Memory B cell (primary cell): ENCODE measurements around the gene HMCN2.
A peak's percentile ranks its signal among the peaks of the same experiment; 100 is the strongest.

Experiments used
- ATAC-seq: fragments of 150-1000 bp; cut with Tn5 transposase; 2 replicates; pipeline ENCODE4 v1.10.0; 2021; ENCODE audit warnings: low read depth, mild to moderate bottlenecking, moderate library complexity
- DNase-seq, 2 donors: peaks; one replicate each; pipeline ENCODE4 v3.0.0; 2022; ENCODE audit warnings: low spot score in 2 of 2
- H3K27ac Mint-ChIP-seq: one replicate; pipeline ENCODE4 v1.8.0; 2022; ENCODE audit warnings: mild to moderate bottlenecking, moderate library complexity, mixed read lengths
- H3K27me3 Mint-ChIP-seq: one replicate; pipeline ENCODE4 v1.8.0; 2022; ENCODE audit warnings: mixed read lengths
- H3K36me3 Mint-ChIP-seq: one replicate; pipeline ENCODE4 v1.8.0; 2022; ENCODE audit warnings: mild to moderate bottlenecking, mixed read lengths
- H3K4me1 Mint-ChIP-seq: one replicate; pipeline ENCODE4 v1.8.0; 2022; ENCODE audit warnings: mixed read lengths
- H3K4me3 Mint-ChIP-seq: one replicate; pipeline ENCODE4 v1.8.0; 2022; ENCODE audit warnings: mild to moderate bottlenecking, moderate library complexity, mixed read lengths
- H3K9me3 Mint-ChIP-seq: one replicate; pipeline ENCODE4 v1.8.0; 2022; ENCODE audit warnings: mixed read lengths

Gene HMCN2

GRCh38 chr9:130265431-130266235, at the start of gene HMCN2:
Gene HMCN2 (plus strand): TSS chr9:130265760. CDS start chr9:130265879, 119 bp downstream.
- peak within 1 kb of the TSS; percentile 24 for H3K4me3 Mint-ChIP-seq
- peaks cover 31% of the 10 kb centered on the region for H3K27me3 Mint-ChIP-seq
- H3K27ac Mint-ChIP-seq: no peak within 1 kb of the TSS
- no peaks in the 10 kb centered on the region for H3K9me3 Mint-ChIP-seq
- H3K4me1 Mint-ChIP-seq: peaks cover 6% of the 10 kb centered on the region
- DNase-seq (no peak), ATAC-seq (no peak)
- no peaks in the 10 kb centered on the region for H3K36me3 Mint-ChIP-seq

- ATAC-seq (no peak), DNase-seq (no peak)
- H3K9me3 Mint-ChIP-seq: no peaks in the 10 kb centered on the region
- H3K4me3 Mint-ChIP-seq: no peak overlapping the region
- peaks cover 12% of the 10 kb centered on the region for H3K27me3 Mint-ChIP-seq
- no peak overlapping the region for H3K27ac Mint-ChIP-seq
- H3K4me1 Mint-ChIP-seq: no peaks in the 10 kb centered on the region
- no peaks in the 10 kb centered on the region for H3K36me3 Mint-ChIP-seq
These were observed 47.7 kb upstream of the HMCN2 start for GRCh38 chr9:130217838-130218237.

- DNase-seq (no peak), ATAC-seq (no peak)
- Mint-ChIP-seq H3K4me3 (no peak overlapping the region), H3K9me3 (no peaks in the 10 kb centered on the region), H3K4me1 (no peaks in the 10 kb centered on the region), H3K27ac (no peak overlapping the region), H3K36me3 (no peaks in the 10 kb centered on the region), H3K27me3 (peaks cover 8% of the 10 kb centered on the region)
These were observed 45.9 kb upstream of the HMCN2 start for GRCh38 chr9:130219661-130220096.

GRCh38 chr9:130220352-130220751, 45.2 kb upstream of the HMCN2 start:
- Mint-ChIP-seq H3K27me3 (peaks cover 7% of the 10 kb centered on the region), H3K36me3 (no peaks in the 10 kb centered on the region), H3K9me3 (no peaks in the 10 kb centered on the region), H3K4me3 (no peak overlapping the region), H3K27ac (no peak overlapping the region), H3K4me1 (no peaks in the 10 kb centered on the region)
- ATAC-seq (no peak), DNase-seq (no peak)

GRCh38 chr9:130222833-130223232, 42.7 kb upstream of the HMCN2 start:
- Mint-ChIP-seq H3K27ac (no peak overlapping the region), H3K4me1 (no peaks in the 10 kb centered on the region), H3K4me3 (no peak overlapping the region), H3K36me3 (no peaks in the 10 kb centered on the region), H3K9me3 (peaks cover 2% of the 10 kb centered on the region), H3K27me3 (peaks cover 5% of the 10 kb centered on the region)
- ATAC-seq (no peak), DNase-seq (no peak)

- peaks cover 3% of the 10 kb centered on the region for H3K27me3 Mint-ChIP-seq
These were observed 40.5 kb upstream of the HMCN2 start for GRCh38 chr9:130225071-130225470.

GRCh38 chr9:130225586-130225985, 40.0 kb upstream of the HMCN2 start:
- DNase-seq: no peak
- Mint-ChIP-seq H3K9me3 (peaks cover 2% of the 10 kb centered on the region), H3K36me3 (no peaks in the 10 kb centered on the region), H3K4me3 (no peak overlapping the region), H3K4me1 (no peaks in the 10 kb centered on the region), H3K27me3 (peaks cover 3% of the 10 kb centered on the region), H3K27ac (no peak overlapping the region)
- no peak for ATAC-seq

More at GRCh38 chr9:130225071-130225470, 40.5 kb upstream of the HMCN2 start:
- ATAC-seq (no peak), DNase-seq (no peak)
- peaks cover 2% of the 10 kb centered on the region for H3K9me3 Mint-ChIP-seq
- H3K27ac Mint-ChIP-seq: no peak overlapping the region
- no peak overlapping the region for H3K4me3 Mint-ChIP-seq
- no peaks in the 10 kb centered on the region for H3K4me1 Mint-ChIP-seq
- H3K36me3 Mint-ChIP-seq: no peaks in the 10 kb centered on the region

GRCh38 chr9:130226112-130226511, 39.4 kb upstream of the HMCN2 start:
- Mint-ChIP-seq H3K9me3 (peaks cover 2% of the 10 kb centered on the region), H3K27me3 (peaks cover 3% of the 10 kb centered on the region), H3K4me1 (no peaks in the 10 kb centered on the region), H3K27ac (no peak overlapping the region), H3K36me3 (no peaks in the 10 kb centered on the region), H3K4me3 (no peak overlapping the region)
- ATAC-seq (no peak), DNase-seq (no peak)

GRCh38 chr9:130227833-130228232, 37.7 kb upstream of the HMCN2 start:
- no peak overlapping the region for H3K27ac Mint-ChIP-seq
- ATAC-seq (no peak), DNase-seq (no peak)
- H3K4me1 Mint-ChIP-seq: no peaks in the 10 kb centered on the region
- peaks cover 2% of the 10 kb centered on the region for H3K9me3 Mint-ChIP-seq
- H3K4me3 Mint-ChIP-seq: no peak overlapping the region
- H3K27me3 Mint-ChIP-seq: peaks cover 1% of the 10 kb centered on the region
- H3K36me3 Mint-ChIP-seq: no peaks in the 10 kb centered on the region

GRCh38 chr9:130229759-130230158, 35.8 kb upstream of the HMCN2 start:
- DNase-seq: no peak
- no peaks in the 10 kb centered on the region for H3K36me3 Mint-ChIP-seq
- ATAC-seq: no peak
- peaks cover 1% of the 10 kb centered on the region for H3K27me3 Mint-ChIP-seq
- H3K9me3 Mint-ChIP-seq: peaks cover 2% of the 10 kb centered on the region
- H3K4me3 Mint-ChIP-seq: no peak overlapping the region
- no peaks in the 10 kb centered on the region for H3K4me1 Mint-ChIP-seq
- H3K27ac Mint-ChIP-seq: no peak overlapping the region

- Mint-ChIP-seq H3K27me3 (peaks cover 1% of the 10 kb centered on the region), H3K27ac (no peak overlapping the region), H3K4me3 (no peak overlapping the region), H3K36me3 (no peaks in the 10 kb centered on the region), H3K9me3 (peaks cover 2% of the 10 kb centered on the region), H3K4me1 (no peaks in the 10 kb centered on the region)
- ATAC-seq (no peak), DNase-seq (no peak)
These were observed 34.9 kb upstream of the HMCN2 start for GRCh38 chr9:130230631-130231030.

- Mint-ChIP-seq H3K36me3 (no peaks in the 10 kb centered on the region), H3K27me3 (peaks cover 1% of the 10 kb centered on the region), H3K27ac (no peak overlapping the region), H3K9me3 (no peaks in the 10 kb centered on the region), H3K4me3 (no peak overlapping the region), H3K4me1 (no peaks in the 10 kb centered on the region)
- DNase-seq (no peak), ATAC-seq (no peak)
These were observed 32.5 kb upstream of the HMCN2 start for GRCh38 chr9:130232899-130233586.

GRCh38 chr9:130233587-130233945, 32.0 kb upstream of the HMCN2 start:
- no peaks in the 10 kb centered on the region for H3K9me3 Mint-ChIP-seq
- ATAC-seq (no peak), DNase-seq (no peak)
- no peaks in the 10 kb centered on the region for H3K4me1 Mint-ChIP-seq
- H3K27ac Mint-ChIP-seq: no peak overlapping the region
- H3K27me3 Mint-ChIP-seq: peaks cover 1% of the 10 kb centered on the region
- no peak overlapping the region for H3K4me3 Mint-ChIP-seq
- no peaks in the 10 kb centered on the region for H3K36me3 Mint-ChIP-seq

- Mint-ChIP-seq H3K4me1 (no peaks in the 10 kb centered on the region), H3K36me3 (no peaks in the 10 kb centered on the region), H3K27ac (no peak overlapping the region), H3K4me3 (no peak overlapping the region), H3K27me3 (peaks cover 1% of the 10 kb centered on the region), H3K9me3 (no peaks in the 10 kb centered on the region)
- DNase-seq: no peak
- no peak for ATAC-seq
These were observed 31.0 kb upstream of the HMCN2 start for GRCh38 chr9:130234340-130235260.
